H9 (cell line): ENCODE results near the gene FLVCR1. TPM values are rescaled to one million over a fixed set of nuclear protein-coding genes. Genes with fewer than 3 reads are reported as not detected.

Experiments
- DNase-seq: peaks from one replicate; pipeline ENCODE4 v3.0.0-alpha.2; 2017
- H2AFZ ChIP-seq: one replicate; pipeline ENCODE4 v1.6.1; 2013; ENCODE audit warnings: mild to moderate bottlenecking, low read length, control low read depth, moderate library complexity
- H2AK5ac ChIP-seq: 2 replicates; pipeline ENCODE4 v1.6.1; 2013; ENCODE audit warnings: low read length, control low read depth, mixed read lengths; ENCODE audit not compliant: insufficient read length
- H2BK120ac ChIP-seq: one replicate; pipeline ENCODE4 v1.6.1; 2013; ENCODE audit warnings: low read depth, mild to moderate bottlenecking, low read length, control low read depth, inconsistent platforms; ENCODE audit not compliant: poor library complexity, severe bottlenecking
- H2BK12ac ChIP-seq: 2 replicates; pipeline ENCODE4 v1.6.1; 2013; ENCODE audit warnings: low read length, control low read depth, mixed read lengths, low read depth; ENCODE audit not compliant: insufficient read length
- H2BK15ac ChIP-seq: 2 replicates; pipeline ENCODE4 v1.6.1; 2013; ENCODE audit warnings: low read depth, low read length, control low read depth
- H2BK20ac ChIP-seq: one replicate; pipeline ENCODE4 v1.6.1; 2013; ENCODE audit warnings: low read depth, mild to moderate bottlenecking, low read length, control low read depth, inconsistent platforms; ENCODE audit not compliant: poor library complexity, severe bottlenecking
- H2BK5ac ChIP-seq: 2 replicates; pipeline ENCODE4 v1.6.1; 2013; ENCODE audit warnings: low read length, control low read depth, mixed read lengths; ENCODE audit not compliant: insufficient read length
- H3K14ac ChIP-seq: 2 replicates; pipeline ENCODE4 v1.6.1; 2013; ENCODE audit warnings: low read length, control low read depth; ENCODE audit not compliant: insufficient read depth
- H3K18ac ChIP-seq: 2 replicates; pipeline ENCODE4 v1.6.1; 2013; ENCODE audit warnings: low read depth, mild to moderate bottlenecking, mixed read lengths, low read length, control low read depth; ENCODE audit not compliant: insufficient read length
- H3K23ac ChIP-seq: 2 replicates; pipeline ENCODE4 v1.6.1; 2013; ENCODE audit warnings: low read length, control low read depth, mixed read lengths, low read depth; ENCODE audit not compliant: insufficient read length
- H3K23me2 ChIP-seq: 2 replicates; pipeline ENCODE4 v1.6.1; 2013; ENCODE audit warnings: low read depth, mild to moderate bottlenecking, mixed read lengths, low read length, control low read depth; ENCODE audit not compliant: insufficient read length, poor library complexity, severe bottlenecking
- H3K27ac ChIP-seq: 2 replicates; pipeline ENCODE4 v1.5.1; 2013; ENCODE audit warnings: low read length, control low read depth, mixed read lengths, low read depth; ENCODE audit not compliant: insufficient read length
- H3K27me3 ChIP-seq: 2 replicates; pipeline ENCODE4 v1.6.1; 2013; ENCODE audit warnings: low read length, control low read depth, inconsistent platforms; ENCODE audit not compliant: insufficient read depth
- H3K4ac ChIP-seq: 2 replicates; pipeline ENCODE4 v1.6.1; 2013; ENCODE audit warnings: low read depth, mild to moderate bottlenecking, control low read depth, inconsistent platforms, low read length, moderate library complexity
- H3K4me1 ChIP-seq: 2 replicates; pipeline ENCODE4 v1.6.1; 2013; ENCODE audit warnings: low read length, control low read depth, inconsistent platforms; ENCODE audit not compliant: insufficient read depth
- H3K4me2 ChIP-seq: 2 replicates; pipeline ENCODE4 v1.6.1; 2013; ENCODE audit warnings: low read length, control low read depth, mixed read lengths; ENCODE audit not compliant: insufficient read length, insufficient read depth
- H3K56ac ChIP-seq: 2 replicates; pipeline ENCODE4 v1.6.1; 2013; ENCODE audit warnings: low read depth, mild to moderate bottlenecking, mixed read lengths, low read length, control low read depth; ENCODE audit not compliant: insufficient read length
- H3K79me1 ChIP-seq: 2 replicates; pipeline ENCODE4 v1.6.1; 2013; ENCODE audit warnings: low read depth, mild to moderate bottlenecking, moderate library complexity, low read length, control low read depth, inconsistent platforms; ENCODE audit not compliant: insufficient read depth, poor library complexity, severe bottlenecking
- H3K79me2 ChIP-seq: 2 replicates; pipeline ENCODE4 v1.6.1; 2013; ENCODE audit warnings: low read length, control low read depth, inconsistent platforms; ENCODE audit not compliant: insufficient read depth
- H3K9ac ChIP-seq: 2 replicates; pipeline ENCODE4 v1.6.1; 2013; ENCODE audit warnings: low read length, control low read depth, mixed read lengths; ENCODE audit not compliant: insufficient read length; ENCODE audit errors: extremely low read depth
- H3K9me3 ChIP-seq: one replicate; pipeline ENCODE4 v1.6.1; 2013; ENCODE audit warnings: low read depth, low read length, inconsistent platforms; ENCODE audit not compliant: control insufficient read depth
- H3T11ph ChIP-seq: one replicate; pipeline ENCODE4 v1.6.1; 2013; ENCODE audit warnings: mild to moderate bottlenecking, low read length, control low read depth, inconsistent platforms
- H4K20me1 ChIP-seq: one replicate; pipeline ENCODE4 v1.6.1; 2013; ENCODE audit not compliant: control insufficient read depth, insufficient read length, insufficient read depth
- H4K5ac ChIP-seq: 2 replicates; pipeline ENCODE4 v1.6.1; 2013; ENCODE audit warnings: low read depth, mild to moderate bottlenecking, mixed read lengths, low read length, control low read depth; ENCODE audit not compliant: insufficient read length
- H4K8ac ChIP-seq: replicated peaks from 2 replicates; pipeline ENCODE4 v1.6.1; 2013; ENCODE audit warnings: low read length, control low read depth, mixed read lengths, low read depth; ENCODE audit not compliant: insufficient read length
- H4K91ac ChIP-seq: 2 replicates; pipeline ENCODE4 v1.6.1; 2013; ENCODE audit warnings: low read depth, mild to moderate bottlenecking, moderate library complexity, mixed read lengths, low read length, control low read depth; ENCODE audit not compliant: insufficient read length
- H3K27ac Mint-ChIP-seq, 3 experiments: 2 replicates in 2 of 3; 3 replicates in 1 of 3; pipeline ENCODE4 v1.8.0; 2020 to 2021; ENCODE audit warnings: mixed read lengths in 3 of 3, mild to moderate bottlenecking in 1 of 3, moderate library complexity in 1 of 3
- H3K27me3 Mint-ChIP-seq: 2 replicates; pipeline ENCODE4 v1.8.0; 2021; ENCODE audit warnings: low read depth, mild to moderate bottlenecking, moderate library complexity, mixed read lengths
- H3K36me3 Mint-ChIP-seq, 3 experiments: 2 replicates in 2 of 3; 3 replicates in 1 of 3; pipeline ENCODE4 v1.8.0; 2020 to 2021; ENCODE audit warnings: low read depth in 3 of 3, mixed read lengths in 3 of 3; ENCODE audit not compliant: insufficient read depth in 1 of 3
- H3K4me1 Mint-ChIP-seq, 2 experiments: 2 replicates each; pipeline ENCODE4 v1.8.0; 2020; ENCODE audit warnings: mixed read lengths in 2 of 2
- H3K4me3 Mint-ChIP-seq, 2 experiments: 2 replicates in 1 of 2; 3 replicates in 1 of 2; pipeline ENCODE4 v1.8.0; 2020 to 2021; ENCODE audit warnings: mild to moderate bottlenecking in 2 of 2, mixed read lengths in 2 of 2, moderate library complexity in 1 of 2
- H3K9me3 Mint-ChIP-seq, 2 experiments: 2 replicates in 1 of 2; 3 replicates in 1 of 2; pipeline ENCODE4 v1.8.0; 2020; ENCODE audit warnings: mild to moderate bottlenecking in 2 of 2, mixed read lengths in 2 of 2, moderate library complexity in 1 of 2
- WGBS: extraction: QIAGEN DNeasy Blood & Tissue Kit; methylation state at CpG from one replicate; pipeline ENCODE4 v1.1.7; 2013; ENCODE audit warnings: missing lambda C conversion rate, low lambda C conversion rate, mixed read lengths; ENCODE audit not compliant: insufficient read length; ENCODE audit errors: extremely low coverage; 5-methylcytosine and 5-hydroxymethylcytosine counted together
- total RNA-seq: library from RNA; stranded (reverse); gene quantifications from 2 replicates; pipeline ENCODE4 v1.2.1, GENCODE V29; 2021
- TF ChIP-seq, protein P1 (sequence below): fragments of 200-600 bp; sonication (generic); conservative IDR thresholded peaks from 3 replicates; pipeline ENCODE4 v1.8.0; 2021; ENCODE audit warnings: antibody characterized with exemption, mild to moderate bottlenecking

FLVCR1 gene
- total RNA-seq, 1 experiment from 2014 or later: 55.2 TPM

DNA sequence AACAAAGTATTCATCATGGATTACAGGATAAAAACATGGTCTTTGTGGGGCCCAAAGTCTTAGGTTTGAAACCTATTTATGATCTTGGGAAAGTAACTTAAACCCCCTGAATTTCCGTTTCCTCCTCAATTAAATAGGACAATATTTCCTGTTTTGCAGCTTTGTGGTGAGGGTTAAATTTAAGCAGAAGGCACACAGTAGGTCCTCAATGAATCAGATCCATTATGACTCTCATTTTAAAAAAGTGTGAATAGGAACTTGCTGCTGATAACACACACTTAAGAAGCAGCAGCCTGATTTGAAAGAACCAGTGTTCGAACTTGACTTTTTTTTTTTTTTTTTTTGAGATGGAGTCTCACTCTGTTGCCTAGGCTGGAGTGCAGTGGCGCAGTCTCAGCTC lies 50.9 kb downstream of the FLVCR1 start:
- TF ChIP-seq, protein P1, sequence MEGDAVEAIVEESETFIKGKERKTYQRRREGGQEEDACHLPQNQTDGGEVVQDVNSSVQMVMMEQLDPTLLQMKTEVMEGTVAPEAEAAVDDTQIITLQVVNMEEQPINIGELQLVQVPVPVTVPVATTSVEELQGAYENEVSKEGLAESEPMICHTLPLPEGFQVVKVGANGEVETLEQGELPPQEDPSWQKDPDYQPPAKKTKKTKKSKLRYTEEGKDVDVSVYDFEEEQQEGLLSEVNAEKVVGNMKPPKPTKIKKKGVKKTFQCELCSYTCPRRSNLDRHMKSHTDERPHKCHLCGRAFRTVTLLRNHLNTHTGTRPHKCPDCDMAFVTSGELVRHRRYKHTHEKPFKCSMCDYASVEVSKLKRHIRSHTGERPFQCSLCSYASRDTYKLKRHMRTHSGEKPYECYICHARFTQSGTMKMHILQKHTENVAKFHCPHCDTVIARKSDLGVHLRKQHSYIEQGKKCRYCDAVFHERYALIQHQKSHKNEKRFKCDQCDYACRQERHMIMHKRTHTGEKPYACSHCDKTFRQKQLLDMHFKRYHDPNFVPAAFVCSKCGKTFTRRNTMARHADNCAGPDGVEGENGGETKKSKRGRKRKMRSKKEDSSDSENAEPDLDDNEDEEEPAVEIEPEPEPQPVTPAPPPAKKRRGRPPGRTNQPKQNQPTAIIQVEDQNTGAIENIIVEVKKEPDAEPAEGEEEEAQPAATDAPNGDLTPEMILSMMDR: no peak
- H3T11ph ChIP-seq: peak overlapping the region; percentile 87
- peak overlapping the region; percentile 99 for H2AK5ac ChIP-seq
- peak overlapping the region; percentile 83 for H2BK5ac ChIP-seq
- no peaks in the 10 kb centered on the region for H3K23me2 ChIP-seq
- peak overlapping the region; percentile 82 for H3K18ac ChIP-seq
- peaks cover 52 to 77% of the 10 kb centered on the region in 2 experiments for H3K4me1 Mint-ChIP-seq
- no peak overlapping the region for H4K91ac ChIP-seq
- H2BK12ac ChIP-seq: no peak overlapping the region
- no peak for DNase-seq
- H4K8ac ChIP-seq: no peak overlapping the region
- H2AFZ ChIP-seq: no peak overlapping the region
- no peaks in the 10 kb centered on the region for H3K9me3 ChIP-seq
- H3K4me2 ChIP-seq: peak overlapping the region; percentile 64
- no peaks in the 10 kb centered on the region for H3K79me1 ChIP-seq
- no peak overlapping the region for H3K56ac ChIP-seq
- no peak overlapping the region for H3K23ac ChIP-seq
- H3K27ac Mint-ChIP-seq: peak overlapping the region; percentile 97 to 100 (median 98)
- peaks cover 41 to 68% (median 56%) of the 10 kb centered on the region in 3 experiments for H3K36me3 Mint-ChIP-seq
- peaks cover 1% of the 10 kb centered on the region; the same call in 1 of the 2 replicates for H3K27me3 Mint-ChIP-seq
- peak overlapping the region; percentile 100 for H3K27ac ChIP-seq
- peak overlapping the region; percentile 95 for H2BK120ac ChIP-seq
- H3K9me3 Mint-ChIP-seq: peaks cover 21 to 31% of the 10 kb centered on the region in 2 experiments
- peak overlapping the region; percentile 65; the same call in 1 of the 2 replicates for H3K14ac ChIP-seq
- H4K20me1 ChIP-seq: no peaks in the 10 kb centered on the region
- peak overlapping the region; percentile 75 for H2BK20ac ChIP-seq
- peak overlapping the region; percentile 87 for H4K5ac ChIP-seq
- WGBS: no CpG with 5 or more reads among the region's 3 CpGs
- H3K4me1 ChIP-seq: peaks cover 3% of the 10 kb centered on the region; the same call in 1 of the 2 replicates
- H3K9ac ChIP-seq: peak overlapping the region; percentile 80
- H2BK15ac ChIP-seq: no peak overlapping the region
- H3K4me3 Mint-ChIP-seq: peak overlapping the region; percentile 86 to 97
- H3K4ac ChIP-seq: peak overlapping the region; percentile 77; the same call in 1 of the 2 replicates
- no peaks in the 10 kb centered on the region for H3K27me3 ChIP-seq
- peaks cover 18% of the 10 kb centered on the region; the same call in 1 of the 2 replicates for H3K79me2 ChIP-seq
